ENCODE data around the gene PIK3C2G. TPM values are rescaled to one million over a fixed set of nuclear protein-coding genes. Genes with fewer than 3 reads are reported as not detected.

The PIK3C2G gene
- polyA plus RNA-seq, 3 donors = not detected

DNA sequence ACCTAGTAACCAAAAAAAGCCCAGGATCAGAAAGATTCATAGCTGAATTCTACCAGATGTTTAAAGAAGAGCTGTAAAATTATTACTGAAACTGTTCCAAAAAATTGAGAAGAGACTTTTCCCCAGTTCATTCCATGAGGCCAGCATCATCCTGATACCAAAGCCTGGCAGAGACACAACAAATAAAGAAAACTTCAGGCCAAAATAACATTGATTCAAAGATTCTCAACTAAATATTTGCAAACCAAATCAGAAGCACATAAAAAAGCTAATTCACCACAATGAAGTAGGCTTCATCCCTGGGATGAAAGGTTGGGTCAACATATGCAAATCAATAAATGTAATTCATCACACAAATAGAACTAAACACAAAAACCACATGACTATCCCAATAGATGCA, 325.3 kb downstream of the PIK3C2G start:
- TF ChIP-seq, protein P1, sequence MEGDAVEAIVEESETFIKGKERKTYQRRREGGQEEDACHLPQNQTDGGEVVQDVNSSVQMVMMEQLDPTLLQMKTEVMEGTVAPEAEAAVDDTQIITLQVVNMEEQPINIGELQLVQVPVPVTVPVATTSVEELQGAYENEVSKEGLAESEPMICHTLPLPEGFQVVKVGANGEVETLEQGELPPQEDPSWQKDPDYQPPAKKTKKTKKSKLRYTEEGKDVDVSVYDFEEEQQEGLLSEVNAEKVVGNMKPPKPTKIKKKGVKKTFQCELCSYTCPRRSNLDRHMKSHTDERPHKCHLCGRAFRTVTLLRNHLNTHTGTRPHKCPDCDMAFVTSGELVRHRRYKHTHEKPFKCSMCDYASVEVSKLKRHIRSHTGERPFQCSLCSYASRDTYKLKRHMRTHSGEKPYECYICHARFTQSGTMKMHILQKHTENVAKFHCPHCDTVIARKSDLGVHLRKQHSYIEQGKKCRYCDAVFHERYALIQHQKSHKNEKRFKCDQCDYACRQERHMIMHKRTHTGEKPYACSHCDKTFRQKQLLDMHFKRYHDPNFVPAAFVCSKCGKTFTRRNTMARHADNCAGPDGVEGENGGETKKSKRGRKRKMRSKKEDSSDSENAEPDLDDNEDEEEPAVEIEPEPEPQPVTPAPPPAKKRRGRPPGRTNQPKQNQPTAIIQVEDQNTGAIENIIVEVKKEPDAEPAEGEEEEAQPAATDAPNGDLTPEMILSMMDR (IDR thresholded peaks at IDR 0.05) = no peak
- Mint-ChIP-seq H3K36me3 (no peaks in the 10 kb centered on the region), H3K27ac (no peak overlapping the region), H3K4me3 (no peak overlapping the region), H3K4me1 (no peaks in the 10 kb centered on the region), H3K27me3 (ENCODE audit: low read depth in 3 of 3) (no peaks in the 10 kb centered on the region), H3K9me3 (peaks cover 7 to 29% (median 15%) of the 10 kb centered on the region in 7 donors)
- no peak overlapping the region for H3K27ac ChIP-seq (ENCODE audit: low read depth in 1 of 2, low read length in 2 of 2)
- H3K79me2 ChIP-seq (ENCODE audit: insufficient read depth, low read length) = no peaks in the 10 kb centered on the region
- no peaks in the 10 kb centered on the region for H3K36me3 ChIP-seq (replicated peaks in 1 of 2; ENCODE audit: control insufficient read depth in 1 of 2, insufficient read depth in 2 of 2, low read length in 2 of 2)
- intact Hi-C loops (cut with micrococcal nuclease) = no loop called here
- no peak for DNase-seq
- no peak overlapping the region for H3K4me2 ChIP-seq (replicated peaks; ENCODE audit: extremely low read depth, low read length, poor library complexity, severe bottlenecking)
- H3K9ac ChIP-seq (ENCODE audit: insufficient read depth, low read length, poor library complexity, severe bottlenecking) = no peak overlapping the region
- peaks cover 11 to 12% of the 10 kb centered on the region in 2 donors for H3K9me3 ChIP-seq (replicated peaks in 1 of 2; ENCODE audit: control insufficient read depth in 1 of 2, insufficient read depth in 1 of 2, low read length in 2 of 2)
- no peaks in the 10 kb centered on the region for H4K20me1 ChIP-seq (ENCODE audit: insufficient read depth, low read length)
- H3K4me3 ChIP-seq (replicated peaks in 1 of 3; ENCODE audit: low read depth in 2 of 3, low read length in 3 of 3) = no peak overlapping the region
- no peaks in the 10 kb centered on the region for H3K4me1 ChIP-seq (ENCODE audit: control insufficient read depth in 1 of 2, insufficient read depth in 2 of 2, low read length in 2 of 2)
- H3K27me3 ChIP-seq (ENCODE audit: control insufficient read depth in 2 of 2, insufficient read depth in 2 of 2, low read length in 2 of 2) = no peaks in the 10 kb centered on the region
- no peak overlapping the region for H2AFZ ChIP-seq (ENCODE audit: insufficient read depth, low read depth, low read length, poor library complexity, severe bottlenecking)

DNA sequence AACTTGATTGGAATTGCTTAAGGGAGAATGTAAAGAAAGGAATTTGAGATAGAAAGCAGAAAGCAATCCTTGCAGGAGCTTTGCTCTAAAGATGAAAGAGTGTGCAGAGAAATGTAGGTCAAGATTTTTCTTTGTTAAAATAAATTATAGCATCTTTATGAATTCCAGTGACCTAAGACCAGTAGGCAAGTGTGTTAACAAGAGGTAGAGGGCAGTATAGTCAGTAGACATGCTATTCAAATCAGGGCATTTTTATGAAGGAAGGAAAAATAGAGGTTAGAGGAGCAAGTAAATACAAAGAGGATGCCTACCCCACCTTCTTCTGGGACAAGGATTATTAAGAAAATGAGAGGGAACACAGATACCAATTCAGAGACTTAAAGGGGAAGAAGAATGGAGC, 328.0 kb downstream of the PIK3C2G start:
- no peaks in the 10 kb centered on the region for H3K27me3 Mint-ChIP-seq (ENCODE audit: low read depth in 3 of 3)
- H3K27ac Mint-ChIP-seq = no peak overlapping the region
- no peak overlapping the region for H3K4me3 Mint-ChIP-seq
- Histone ChIP-seq H2AFZ (ENCODE audit: insufficient read depth, low read depth, low read length, poor library complexity, severe bottlenecking) (no peak overlapping the region), H3K9me3 (replicated peaks in 1 of 2; ENCODE audit: control insufficient read depth in 1 of 2, insufficient read depth in 1 of 2, low read length in 2 of 2) (no peaks in the 10 kb centered on the region), H3K4me2 (replicated peaks; ENCODE audit: extremely low read depth, low read length, poor library complexity, severe bottlenecking) (no peak overlapping the region), H3K79me2 (ENCODE audit: insufficient read depth, low read length) (no peaks in the 10 kb centered on the region), H3K4me3 (replicated peaks in 1 of 3; ENCODE audit: low read depth in 2 of 3, low read length in 3 of 3) (no peak overlapping the region), H3K9ac (ENCODE audit: insufficient read depth, low read length, poor library complexity, severe bottlenecking) (no peak overlapping the region), H4K20me1 (ENCODE audit: insufficient read depth, low read length) (no peaks in the 10 kb centered on the region), H3K27me3 (ENCODE audit: control insufficient read depth in 2 of 2, insufficient read depth in 2 of 2, low read length in 2 of 2) (no peaks in the 10 kb centered on the region), H3K27ac (ENCODE audit: low read depth in 1 of 2, low read length in 2 of 2) (no peak overlapping the region), H3K4me1 (ENCODE audit: control insufficient read depth in 1 of 2, insufficient read depth in 2 of 2, low read length in 2 of 2) (no peaks in the 10 kb centered on the region), H3K36me3 (replicated peaks in 1 of 2; ENCODE audit: control insufficient read depth in 1 of 2, insufficient read depth in 2 of 2, low read length in 2 of 2) (no peaks in the 10 kb centered on the region)
- peaks cover 2 to 16% (median 8%) of the 10 kb centered on the region in 7 donors for H3K9me3 Mint-ChIP-seq
- intact Hi-C loops (cut with micrococcal nuclease) = no loop called here
- no peaks in the 10 kb centered on the region for H3K36me3 Mint-ChIP-seq
- DNase-seq = no peak
- H3K4me1 Mint-ChIP-seq = no peaks in the 10 kb centered on the region
- TF ChIP-seq, protein P1 (IDR thresholded peaks at IDR 0.05) = no peak

Measured in CD14-positive monocyte (primary cell).